ENCODE data around the gene BMP2K.

Gene BMP2K

DNA sequence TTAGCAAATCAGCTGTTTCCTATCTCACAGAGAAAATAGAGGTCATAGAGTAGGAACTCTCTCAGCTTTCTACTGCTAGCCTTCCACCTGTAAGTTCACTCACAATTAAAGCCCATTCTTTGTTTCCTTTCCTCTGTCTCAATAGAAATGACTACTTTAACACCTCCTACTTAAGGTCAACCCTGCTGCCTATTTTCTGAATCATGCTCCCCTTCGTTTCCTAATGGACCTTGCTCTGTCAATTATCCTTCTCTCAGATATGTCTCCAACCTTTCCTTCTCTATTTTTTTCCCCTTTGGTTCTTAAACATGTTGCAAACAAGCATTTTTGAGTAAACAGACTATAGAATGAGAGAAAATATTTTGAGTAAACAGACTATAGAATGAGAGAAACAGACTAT lies 168.2 kb downstream of the BMP2K start:
- no peak for DNase-seq (ENCODE audit: low read depth in 2 of 2)
- H3K4me3 ChIP-seq (replicated peaks in 1 of 2; ENCODE audit: low read depth in 2 of 2, low read length in 2 of 2), result no peak overlapping the region
- TF ChIP-seq, protein P1, sequence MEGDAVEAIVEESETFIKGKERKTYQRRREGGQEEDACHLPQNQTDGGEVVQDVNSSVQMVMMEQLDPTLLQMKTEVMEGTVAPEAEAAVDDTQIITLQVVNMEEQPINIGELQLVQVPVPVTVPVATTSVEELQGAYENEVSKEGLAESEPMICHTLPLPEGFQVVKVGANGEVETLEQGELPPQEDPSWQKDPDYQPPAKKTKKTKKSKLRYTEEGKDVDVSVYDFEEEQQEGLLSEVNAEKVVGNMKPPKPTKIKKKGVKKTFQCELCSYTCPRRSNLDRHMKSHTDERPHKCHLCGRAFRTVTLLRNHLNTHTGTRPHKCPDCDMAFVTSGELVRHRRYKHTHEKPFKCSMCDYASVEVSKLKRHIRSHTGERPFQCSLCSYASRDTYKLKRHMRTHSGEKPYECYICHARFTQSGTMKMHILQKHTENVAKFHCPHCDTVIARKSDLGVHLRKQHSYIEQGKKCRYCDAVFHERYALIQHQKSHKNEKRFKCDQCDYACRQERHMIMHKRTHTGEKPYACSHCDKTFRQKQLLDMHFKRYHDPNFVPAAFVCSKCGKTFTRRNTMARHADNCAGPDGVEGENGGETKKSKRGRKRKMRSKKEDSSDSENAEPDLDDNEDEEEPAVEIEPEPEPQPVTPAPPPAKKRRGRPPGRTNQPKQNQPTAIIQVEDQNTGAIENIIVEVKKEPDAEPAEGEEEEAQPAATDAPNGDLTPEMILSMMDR (IDR thresholded peaks at IDR 0.05; ENCODE audit: low read depth, low read length), result no peak

DNA sequence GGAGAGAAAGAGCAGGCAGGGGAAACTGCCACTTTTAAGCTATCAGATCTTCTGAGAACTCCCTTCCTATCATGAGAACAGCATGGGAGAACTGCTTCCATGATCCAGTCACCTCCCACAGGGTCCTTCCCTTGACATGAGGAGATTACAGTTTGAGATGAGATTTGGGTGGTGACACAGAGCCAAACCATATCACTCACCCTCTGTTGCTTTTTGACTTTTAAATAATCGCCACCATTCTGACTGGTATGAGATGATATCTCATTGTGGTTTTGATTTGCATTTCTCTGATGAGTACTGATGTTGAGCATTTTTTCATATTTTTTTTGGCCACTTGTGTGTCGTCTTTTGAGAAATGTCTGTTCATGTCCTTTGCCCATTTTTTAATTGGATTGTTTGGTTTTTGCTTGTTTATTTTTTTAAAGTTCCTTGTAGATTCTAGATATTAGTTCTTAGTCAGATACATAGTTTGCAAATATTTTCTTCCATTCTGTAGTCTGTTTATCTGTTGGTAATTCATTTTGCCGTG lies 169.6 kb downstream of the BMP2K start:
- DNase-seq (ENCODE audit: low read depth in 2 of 2), result no peak
- no peak overlapping the region for H3K4me3 ChIP-seq (replicated peaks in 1 of 2; ENCODE audit: low read depth in 2 of 2, low read length in 2 of 2)
- TF ChIP-seq, protein P1 (IDR thresholded peaks at IDR 0.05; ENCODE audit: low read depth, low read length), result no peak

DNA sequence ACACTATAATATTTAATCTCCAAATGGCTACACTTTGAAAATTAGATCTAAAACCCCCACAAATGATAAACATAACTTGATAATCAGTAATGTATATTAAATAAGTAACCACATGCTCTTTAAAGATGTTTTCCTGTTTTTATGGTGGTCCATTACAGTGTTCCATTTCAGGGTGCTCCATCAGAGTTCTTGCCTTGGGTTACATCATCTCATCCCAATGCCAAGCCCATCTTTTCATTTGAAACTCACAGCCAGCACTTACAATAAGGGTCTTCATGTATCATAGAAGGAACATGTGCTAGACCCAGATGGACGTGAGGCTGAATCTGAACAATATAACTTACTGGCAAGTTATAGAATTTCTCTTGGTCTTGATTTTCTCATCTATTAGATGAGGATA lies 173.6 kb downstream of the BMP2K start:
- TF ChIP-seq, protein P1 (IDR thresholded peaks at IDR 0.05; ENCODE audit: low read depth, low read length), result no peak

DNA sequence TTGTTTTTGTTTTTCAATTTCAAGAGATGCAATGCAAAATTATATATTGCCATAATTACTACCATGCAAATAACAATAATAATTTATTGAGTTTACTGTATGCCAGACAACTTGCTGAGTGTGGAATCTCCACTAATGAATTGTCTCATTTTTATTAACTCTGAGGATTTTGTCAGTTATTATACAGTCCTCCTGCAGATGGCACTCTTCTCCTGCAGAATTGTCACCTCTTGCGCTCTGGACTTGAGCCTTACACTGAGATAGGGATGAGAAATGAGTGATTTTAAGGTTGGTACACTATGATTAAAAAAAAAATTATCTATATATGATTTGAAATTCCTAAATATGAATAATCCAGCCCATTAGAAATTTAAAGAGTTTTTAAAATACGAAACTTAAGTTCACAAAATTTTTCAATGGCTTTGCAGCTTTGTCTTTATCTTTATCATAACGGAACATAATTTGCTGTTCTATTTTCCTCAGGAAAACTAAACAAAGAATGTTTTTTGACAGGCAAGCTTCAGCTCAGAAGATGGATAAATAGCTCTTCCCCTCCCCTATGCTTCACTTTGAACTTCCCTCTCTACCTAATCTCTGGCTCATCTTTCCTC lies 175.8 kb downstream of the BMP2K start:
- peak; percentile 65 to 67 for DNase-seq (ENCODE audit: low read depth in 2 of 2)
- TF ChIP-seq, protein P1 (IDR thresholded peaks at IDR 0.05; ENCODE audit: low read depth, low read length), result peak; percentile 57

More for the DNA sequence above, 173.6 kb downstream of the BMP2K start:
- DNase-seq (ENCODE audit: low read depth in 2 of 2), result no peak
- H3K4me3 ChIP-seq (replicated peaks in 1 of 2; ENCODE audit: low read depth in 2 of 2, low read length in 2 of 2), result no peak overlapping the region

DNA sequence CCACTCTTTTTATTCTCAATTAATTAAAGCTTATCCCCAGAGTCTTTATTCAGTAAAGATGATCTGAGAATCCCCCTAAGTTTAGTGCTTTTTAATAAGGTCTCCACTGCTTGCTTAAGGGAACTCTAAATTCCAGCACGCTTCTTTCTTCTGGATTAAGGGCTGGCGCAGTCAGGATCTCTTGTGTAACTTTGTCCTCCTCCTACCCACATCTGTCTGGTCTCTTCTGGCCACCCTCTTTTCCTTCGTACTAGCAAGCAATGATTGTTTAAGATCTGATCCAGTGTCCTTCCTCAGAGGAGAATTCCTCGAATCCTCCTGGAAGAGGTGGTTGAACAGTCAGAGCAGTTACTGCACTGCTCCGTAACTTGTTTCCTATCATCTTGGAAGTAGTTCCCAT lies 177.1 kb downstream of the BMP2K start:
- no peak for DNase-seq (ENCODE audit: low read depth in 2 of 2)
- TF ChIP-seq, protein P1 (IDR thresholded peaks at IDR 0.05; ENCODE audit: low read depth, low read length), result no peak
- no peak overlapping the region for H3K4me3 ChIP-seq (replicated peaks in 1 of 2; ENCODE audit: low read depth in 2 of 2, low read length in 2 of 2)

More for the DNA sequence above, 175.8 kb downstream of the BMP2K start:
- no peak overlapping the region for H3K4me3 ChIP-seq (replicated peaks in 1 of 2; ENCODE audit: low read depth in 2 of 2, low read length in 2 of 2)

DNA sequence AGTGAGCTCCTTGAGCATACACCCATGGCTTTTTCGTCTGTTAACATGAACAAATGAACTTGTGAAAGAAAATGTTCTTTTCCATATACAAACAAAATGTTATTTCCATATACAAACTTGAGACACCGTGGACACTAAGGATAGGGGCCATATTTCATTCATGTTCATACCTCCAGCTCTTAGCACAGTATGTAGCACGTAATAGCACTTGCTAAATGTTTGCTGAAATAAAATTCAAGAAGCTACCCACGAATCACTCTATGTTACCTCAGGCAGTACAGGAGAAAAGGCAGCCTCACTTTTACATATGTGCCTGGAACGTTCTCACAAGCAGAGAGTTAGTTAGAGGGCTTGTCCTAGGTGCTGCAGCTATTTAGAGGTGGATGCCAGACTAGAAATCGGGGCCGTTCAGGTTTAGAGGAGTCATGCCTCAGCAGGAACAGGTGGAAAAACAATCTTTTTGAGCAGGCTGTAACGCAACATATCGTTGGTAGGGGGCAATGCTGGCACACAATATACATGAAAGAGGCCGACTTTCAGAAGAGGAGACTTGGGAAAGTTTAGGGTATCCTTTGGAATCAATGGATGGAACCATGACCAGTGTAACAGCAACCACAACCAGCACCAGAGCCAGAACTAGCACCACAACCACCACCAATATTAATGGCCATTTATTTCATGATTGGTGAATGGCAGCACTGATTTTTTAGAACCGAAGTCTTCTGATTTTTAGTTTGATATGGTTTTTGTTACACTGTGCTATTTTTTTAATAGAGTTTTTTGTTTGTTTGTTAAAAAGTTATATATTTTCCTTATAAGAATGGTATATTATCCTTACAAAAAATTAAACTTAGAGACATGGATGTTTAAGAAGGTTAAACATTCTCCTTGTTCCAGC lies 177.9 kb downstream of the BMP2K start:
- peak in 1 of 2 donors; percentile 25 for DNase-seq (ENCODE audit: low read depth in 2 of 2)
- H3K4me3 ChIP-seq (replicated peaks in 1 of 2; ENCODE audit: low read depth in 2 of 2, low read length in 2 of 2), result no peak overlapping the region
- TF ChIP-seq, protein P1 (IDR thresholded peaks at IDR 0.05; ENCODE audit: low read depth, low read length), result peak; percentile 42
